GM23338 (cell line): ENCODE data around the gene CNN2. TPM values are rescaled to one million over a fixed set of nuclear protein-coding genes. Genes with fewer than 3 reads are reported as not detected.

Experiments
- ATAC-seq: fragments of 200-7000 bp; cut with Tn5 transposase; 3 replicates; pipeline ENCODE4 v1.9.1; 2020
- DNase-seq: peaks from one replicate; pipeline ENCODE4 v3.0.0-alpha.2; 2015; ENCODE audit warnings: low spot score
- H2AFZ ChIP-seq: fragments of 200-600 bp; sonication (generic); 2 replicates; pipeline ENCODE4 v1.8.0; 2016; ENCODE audit warnings: antibody characterized with exemption, mild to moderate bottlenecking, moderate library complexity
- H3F3A ChIP-seq: fragments of 200-600 bp; sonication (generic); replicated peaks from 2 replicates; pipeline ENCODE4 v1.8.0; 2017; ENCODE audit warnings: antibody characterized with exemption, mixed run types, low read depth
- H3K27ac ChIP-seq: fragments of 200-600 bp; sonication (generic); 2 replicates; pipeline ENCODE4 v1.6.1; 2016; ENCODE audit warnings: low read depth
- H3K27me3 ChIP-seq: fragments of 200-600 bp; sonication (generic); 2 replicates; pipeline ENCODE4 v1.8.0; 2016; ENCODE audit warnings: mild to moderate bottlenecking, mixed run types, moderate library complexity; ENCODE audit not compliant: insufficient read depth
- H3K36me3 ChIP-seq: fragments of 200-600 bp; sonication (generic); 2 replicates; pipeline ENCODE4 v1.8.0; 2016; ENCODE audit warnings: mild to moderate bottlenecking; ENCODE audit not compliant: insufficient read depth
- H3K4me1 ChIP-seq: fragments of 200-600 bp; sonication (generic); 2 replicates; pipeline ENCODE4 v1.8.0; 2016; ENCODE audit warnings: mild to moderate bottlenecking, moderate library complexity; ENCODE audit not compliant: insufficient read depth
- H3K4me2 ChIP-seq: fragments of 200-600 bp; sonication (generic); 2 replicates; pipeline ENCODE4 v1.7.1; 2017; ENCODE audit warnings: mixed run types
- H3K4me3 ChIP-seq: fragments of 200-600 bp; sonication (generic); 2 replicates; pipeline ENCODE4 v1.6.1; 2016; ENCODE audit warnings: mixed run types
- H3K79me2 ChIP-seq: fragments of 200-600 bp; sonication (generic); replicated peaks from 2 replicates; pipeline ENCODE4 v1.8.0; 2017; ENCODE audit warnings: mild to moderate bottlenecking; ENCODE audit not compliant: insufficient read depth
- H3K9me2 ChIP-seq: fragments of 200-600 bp; sonication (generic); 2 replicates; pipeline ENCODE4 v1.8.0; 2017; ENCODE audit not compliant: insufficient read depth
- H4K20me1 ChIP-seq: fragments of 200-600 bp; sonication (generic); replicated peaks from 2 replicates; pipeline ENCODE4 v1.8.0; 2017; ENCODE audit warnings: mild to moderate bottlenecking; ENCODE audit not compliant: insufficient read depth
- H3K27ac Mint-ChIP-seq: 2 replicates; pipeline ENCODE4 v1.8.0; 2020; ENCODE audit warnings: inconsistent platforms, mild to moderate bottlenecking, moderate library complexity, mixed read lengths
- H3K27me3 Mint-ChIP-seq: 3 replicates; pipeline ENCODE4 v1.8.0; 2022; ENCODE audit warnings: low read depth, mild to moderate bottlenecking, moderate library complexity, mixed read lengths, inconsistent platforms; ENCODE audit not compliant: insufficient read depth, poor library complexity
- H3K36me3 Mint-ChIP-seq: 3 replicates; pipeline ENCODE4 v1.8.0; 2021; ENCODE audit warnings: low read depth, mild to moderate bottlenecking, inconsistent platforms, moderate library complexity, mixed read lengths
- H3K4me1 Mint-ChIP-seq: 3 replicates; pipeline ENCODE4 v1.8.0; 2020; ENCODE audit warnings: mild to moderate bottlenecking, inconsistent platforms, mixed read lengths
- H3K4me3 Mint-ChIP-seq: 3 replicates; pipeline ENCODE4 v1.8.0; 2021; ENCODE audit warnings: moderate library complexity, mild to moderate bottlenecking, inconsistent platforms, mixed read lengths
- H3K9me3 Mint-ChIP-seq: 3 replicates; pipeline ENCODE4 v1.8.0; 2020; ENCODE audit warnings: moderate library complexity, mild to moderate bottlenecking, inconsistent platforms, mixed read lengths
- CREB1 ChIP-seq: fragments of 250-450 bp; sonication (Bioruptor Pico); IDR thresholded peaks from 2 replicates; pipeline ENCODE4 v1.5.0; 2020; ENCODE audit warnings: low read depth, mild to moderate bottlenecking, moderate library complexity
- CTCF ChIP-seq, 2 experiments: fragments of 200-600 bp in 1 of 2; sonication (generic) in 1 of 2; conservative IDR thresholded peaks; 2 replicates each; pipeline versions ENCODE4 v1.5.1 to v1.6.1; 2016 to 2017; ENCODE audit warnings: antibody characterized with exemption in 2 of 2, low read depth in 2 of 2, mild to moderate bottlenecking in 2 of 2, moderate library complexity in 1 of 2
- ETS1 ChIP-seq: IDR thresholded peaks from 2 replicates; pipeline ENCODE4 v1.6.1; 2016; ENCODE audit warnings: antibody characterized with exemption
- EZH2 ChIP-seq: fragments of 200-600 bp; sonication (generic); IDR thresholded peaks from one replicate; pipeline ENCODE4 v1.8.0; 2017; ENCODE audit warnings: antibody characterized with exemption, mild to moderate bottlenecking, low read depth; ENCODE audit not compliant: unreplicated experiment
- EZH2phosphoT487 ChIP-seq: fragments of 200-600 bp; sonication (generic); IDR thresholded peaks from one replicate; pipeline ENCODE4 v1.8.1; 2018; ENCODE audit warnings: antibody characterized with exemption; ENCODE audit not compliant: unreplicated experiment
- JUNB ChIP-seq: IDR thresholded peaks from one replicate; pipeline ENCODE4 v1.6.1; 2016; ENCODE audit warnings: antibody characterized with exemption; ENCODE audit not compliant: unreplicated experiment
- NANOG ChIP-seq: IDR thresholded peaks from 2 replicates; pipeline ENCODE4 v1.6.1; 2016; ENCODE audit warnings: antibody characterized with exemption, borderline replicate concordance
- POLR2AphosphoS5 ChIP-seq: IDR thresholded peaks from 2 replicates; pipeline ENCODE4 v1.6.1; 2016; ENCODE audit warnings: antibody characterized with exemption, low read depth
- REST ChIP-seq: IDR thresholded peaks from one replicate; pipeline ENCODE4 v1.6.1; 2018; ENCODE audit warnings: antibody characterized with exemption; ENCODE audit not compliant: unreplicated experiment
- STAT1 ChIP-seq: IDR thresholded peaks from one replicate; pipeline ENCODE4 v1.6.1; 2016; ENCODE audit warnings: antibody characterized with exemption; ENCODE audit not compliant: unreplicated experiment
- ZNF114 ChIP-seq: fragments of 250-450 bp; sonication (Bioruptor Pico); IDR thresholded peaks from 2 replicates; pipeline ENCODE4 v1.5.0; 2020; ENCODE audit warnings: mild to moderate bottlenecking, moderate library complexity
- ZNF331 ChIP-seq: fragments of 250-450 bp; sonication (Bioruptor Pico); IDR thresholded peaks from 2 replicates; pipeline ENCODE4 v1.5.0; 2020; ENCODE audit warnings: low read depth, mild to moderate bottlenecking, moderate library complexity
- polyA plus RNA-seq: library from polyadenylated mRNA; unstranded; fragments of >200 nt; fragmentation: Nextera tagmentation; extraction: Ambion mirVana; gene quantifications from 2 replicates; pipeline ENCODE4 v1.2.1, GENCODE V29; 2016
- total RNA-seq: library from RNA; depleted of rRNA; stranded (reverse); fragments of >200 nt; shearing (Covaris generic); gene quantifications from 2 replicates; pipeline ENCODE4 v1.2.3, GENCODE V29; 2014
- TF ChIP-seq, protein P1 (sequence below): fragments of 250-450 bp; sonication (Bioruptor Pico); IDR thresholded peaks from 2 replicates; pipeline ENCODE4 v1.5.0; 2020; ENCODE audit warnings: mild to moderate bottlenecking, moderate library complexity

Gene CNN2
- total and polyA plus RNA-seq, 2 experiments from 2014 or later = 330 to 392 TPM

- DNase-seq (no peak), ATAC-seq (no peak)
- no peak for TF ChIP-seq CTCF (conservative IDR thresholded peaks at IDR 0.05; ENCODE audit: low read depth in 2 of 2)
- no peak for TF ChIP-seq ZNF331 (CRISPR knock-in tag)
- TF ChIP-seq EZH2phosphoT487 = no peak
- TF ChIP-seq, protein P1, sequence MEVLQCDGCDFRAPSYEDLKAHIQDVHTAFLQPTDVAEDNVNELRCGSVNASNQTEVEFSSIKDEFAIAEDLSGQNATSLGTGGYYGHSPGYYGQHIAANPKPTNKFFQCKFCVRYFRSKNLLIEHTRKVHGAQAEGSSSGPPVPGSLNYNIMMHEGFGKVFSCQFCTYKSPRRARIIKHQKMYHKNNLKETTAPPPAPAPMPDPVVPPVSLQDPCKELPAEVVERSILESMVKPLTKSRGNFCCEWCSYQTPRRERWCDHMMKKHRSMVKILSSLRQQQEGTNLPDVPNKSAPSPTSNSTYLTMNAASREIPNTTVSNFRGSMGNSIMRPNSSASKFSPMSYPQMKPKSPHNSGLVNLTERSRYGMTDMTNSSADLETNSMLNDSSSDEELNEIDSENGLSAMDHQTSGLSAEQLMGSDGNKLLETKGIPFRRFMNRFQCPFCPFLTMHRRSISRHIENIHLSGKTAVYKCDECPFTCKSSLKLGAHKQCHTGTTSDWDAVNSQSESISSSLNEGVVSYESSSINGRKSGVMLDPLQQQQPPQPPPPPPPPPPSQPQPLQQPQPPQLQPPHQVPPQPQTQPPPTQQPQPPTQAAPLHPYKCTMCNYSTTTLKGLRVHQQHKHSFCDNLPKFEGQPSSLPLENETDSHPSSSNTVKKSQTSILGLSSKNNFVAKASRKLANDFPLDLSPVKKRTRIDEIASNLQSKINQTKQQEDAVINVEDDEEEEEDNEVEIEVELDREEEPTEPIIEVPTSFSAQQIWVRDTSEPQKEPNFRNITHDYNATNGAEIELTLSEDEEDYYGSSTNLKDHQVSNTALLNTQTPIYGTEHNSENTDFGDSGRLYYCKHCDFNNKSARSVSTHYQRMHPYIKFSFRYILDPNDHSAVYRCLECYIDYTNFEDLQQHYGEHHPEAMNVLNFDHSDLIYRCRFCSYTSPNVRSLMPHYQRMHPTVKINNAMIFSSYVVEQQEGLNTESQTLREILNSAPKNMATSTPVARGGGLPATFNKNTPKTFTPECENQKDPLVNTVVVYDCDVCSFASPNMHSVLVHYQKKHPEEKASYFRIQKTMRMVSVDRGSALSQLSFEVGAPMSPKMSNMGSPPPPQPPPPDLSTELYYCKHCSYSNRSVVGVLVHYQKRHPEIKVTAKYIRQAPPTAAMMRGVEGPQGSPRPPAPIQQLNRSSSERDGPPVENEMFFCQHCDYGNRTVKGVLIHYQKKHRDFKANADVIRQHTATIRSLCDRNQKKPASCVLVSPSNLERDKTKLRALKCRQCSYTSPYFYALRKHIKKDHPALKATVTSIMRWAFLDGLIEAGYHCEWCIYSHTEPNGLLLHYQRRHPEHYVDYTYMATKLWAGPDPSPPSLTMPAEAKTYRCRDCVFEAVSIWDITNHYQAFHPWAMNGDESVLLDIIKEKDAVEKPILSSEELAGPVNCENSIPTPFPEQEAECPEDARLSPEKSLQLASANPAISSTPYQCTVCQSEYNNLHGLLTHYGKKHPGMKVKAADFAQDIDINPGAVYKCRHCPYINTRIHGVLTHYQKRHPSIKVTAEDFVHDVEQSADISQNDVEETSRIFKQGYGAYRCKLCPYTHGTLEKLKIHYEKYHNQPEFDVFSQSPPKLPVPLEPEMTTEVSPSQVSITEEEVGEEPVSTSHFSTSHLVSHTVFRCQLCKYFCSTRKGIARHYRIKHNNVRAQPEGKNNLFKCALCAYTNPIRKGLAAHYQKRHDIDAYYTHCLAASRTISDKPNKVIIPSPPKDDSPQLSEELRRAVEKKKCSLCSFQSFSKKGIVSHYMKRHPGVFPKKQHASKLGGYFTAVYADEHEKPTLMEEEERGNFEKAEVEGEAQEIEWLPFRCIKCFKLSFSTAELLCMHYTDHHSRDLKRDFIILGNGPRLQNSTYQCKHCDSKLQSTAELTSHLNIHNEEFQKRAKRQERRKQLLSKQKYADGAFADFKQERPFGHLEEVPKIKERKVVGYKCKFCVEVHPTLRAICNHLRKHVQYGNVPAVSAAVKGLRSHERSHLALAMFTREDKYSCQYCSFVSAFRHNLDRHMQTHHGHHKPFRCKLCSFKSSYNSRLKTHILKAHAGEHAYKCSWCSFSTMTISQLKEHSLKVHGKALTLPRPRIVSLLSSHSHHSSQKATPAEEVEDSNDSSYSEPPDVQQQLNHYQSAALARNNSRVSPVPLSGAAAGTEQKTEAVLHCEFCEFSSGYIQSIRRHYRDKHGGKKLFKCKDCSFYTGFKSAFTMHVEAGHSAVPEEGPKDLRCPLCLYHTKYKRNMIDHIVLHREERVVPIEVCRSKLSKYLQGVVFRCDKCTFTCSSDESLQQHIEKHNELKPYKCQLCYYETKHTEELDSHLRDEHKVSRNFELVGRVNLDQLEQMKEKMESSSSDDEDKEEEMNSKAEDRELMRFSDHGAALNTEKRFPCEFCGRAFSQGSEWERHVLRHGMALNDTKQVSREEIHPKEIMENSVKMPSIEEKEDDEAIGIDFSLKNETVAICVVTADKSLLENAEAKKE (CRISPR knock-in tag) = no peak
- TF ChIP-seq POLR2AphosphoS5 = no peak
- no peak for TF ChIP-seq ETS1
- no peak for TF ChIP-seq CREB1 (CRISPR knock-in tag)
- TF ChIP-seq NANOG = no peak
- no peak for TF ChIP-seq STAT1
- TF ChIP-seq REST = no peak
- TF ChIP-seq EZH2 = no peak
- TF ChIP-seq ZNF114 (CRISPR knock-in tag) = no peak
- TF ChIP-seq JUNB = no peak
- Histone ChIP-seq H3K9me2 (no peaks in the 10 kb centered on the region), H3K36me3 (no peaks in the 10 kb centered on the region), H3K27ac (no peak overlapping the region), H3K4me1 (no peaks in the 10 kb centered on the region; the same call in 1 of the 2 replicates), H3K79me2 (no peaks in the 10 kb centered on the region), H3K4me3 (no peak overlapping the region), H4K20me1 (0 out of 2 replicates have a peak, but pooled peaks cover 2% of the 10 kb centered on the region), H3K4me2 (no peak overlapping the region), H2AFZ (no peak overlapping the region), H3F3A (peaks cover 15% of the 10 kb centered on the region), H3K27me3 (peaks cover 45% of the 10 kb centered on the region)
- Mint-ChIP-seq H3K27ac (no peak overlapping the region), H3K9me3 (no peaks in the 10 kb centered on the region), H3K4me3 (no peak overlapping the region), H3K4me1 (peaks cover 3% of the 10 kb centered on the region; the same call in 2 of the 3 replicates), H3K36me3 (no peaks in the 10 kb centered on the region), H3K27me3 (peaks cover 50% of the 10 kb centered on the region)
These were observed 28.3 kb upstream of the CNN2 start for GRCh38 chr19:998064-998463.
